HG03159 (cell line): ENCODE results near the gene PRODH.
"Not testable (repeated sequence)": the region's sequence is repeated elsewhere in the genome, so short reads cannot be mapped to it uniquely, and the experiment has no call there.

Experiments
- ATAC-seq: cut with Tn5 transposase; IDR thresholded peaks from one replicate; pipeline ENCODE4 v1.9.1; 2021; ENCODE audit warnings: mild to moderate bottlenecking, moderate library complexity; ENCODE audit not compliant: unreplicated experiment

Gene PRODH

GRCh38 chr22:18969158-18969942 lies 33.3 kb upstream of the PRODH start:
- not testable (repeated sequence) for ATAC-seq

DNA sequence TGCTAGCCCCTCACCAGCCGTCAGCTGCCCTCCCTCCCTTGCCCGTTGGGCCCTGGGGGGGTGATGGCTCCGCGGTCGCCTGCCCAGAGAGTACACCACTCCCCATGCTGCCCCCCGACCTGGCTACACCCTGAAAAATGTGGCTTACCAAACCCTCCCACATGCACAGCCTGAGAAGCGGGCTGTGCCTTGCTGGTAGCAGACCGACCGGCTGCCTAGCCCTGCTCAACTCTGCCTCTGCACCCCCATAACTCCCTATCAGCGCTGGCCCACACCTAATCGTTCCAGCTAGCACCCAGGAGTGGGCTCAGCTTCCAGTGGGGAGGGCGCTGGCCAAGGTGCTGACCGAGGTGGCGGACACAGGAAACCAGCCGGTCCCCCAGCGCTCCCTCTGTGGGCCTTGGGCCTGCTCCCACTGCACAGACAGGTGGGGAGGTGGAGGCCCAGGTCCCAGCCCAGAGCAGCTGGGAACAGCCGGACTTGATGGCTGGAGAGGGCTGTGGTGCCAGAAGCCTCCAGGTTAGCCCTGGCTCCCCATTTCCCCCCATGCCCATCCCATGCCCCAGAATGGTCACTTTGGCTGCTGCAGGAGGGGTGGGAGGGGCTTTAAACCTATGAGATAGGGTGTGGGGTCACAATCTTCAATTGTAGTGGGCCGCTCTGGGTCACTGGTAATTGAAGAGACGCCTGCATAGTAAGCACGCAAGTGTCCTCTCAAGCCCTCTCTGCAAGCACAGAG lies 32.1 kb upstream of the PRODH start:
- no peak for ATAC-seq

GRCh38 chr22:18967391-18968010 lies 31.4 kb upstream of the PRODH start:
- not testable (repeated sequence) for ATAC-seq

DNA sequence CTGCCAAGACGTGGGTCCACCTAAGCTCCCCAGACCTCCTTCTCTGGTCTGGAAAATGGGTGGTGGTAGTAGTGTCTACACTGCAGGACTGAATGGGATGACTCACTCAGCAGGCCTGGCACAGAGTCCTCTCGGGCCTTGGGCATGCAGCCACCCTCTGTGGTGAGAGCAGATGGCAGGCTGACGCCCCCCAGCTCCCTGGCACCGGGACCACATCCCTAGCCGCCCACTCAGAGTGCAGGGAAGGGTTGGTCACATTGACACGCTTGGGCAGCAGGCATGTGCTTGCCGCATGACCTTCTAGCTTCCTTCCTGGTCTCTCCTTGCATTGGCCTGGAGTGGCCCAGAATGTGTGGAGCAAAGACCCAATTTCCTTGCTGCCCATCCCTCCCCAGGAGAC lies 30.7 kb upstream of the PRODH start:
- no peak for ATAC-seq

GRCh38 chr22:18965526-18966421 lies 29.7 kb upstream of the PRODH start:
- ATAC-seq = no peak

GRCh38 chr22:18964501-18965265 lies 28.6 kb upstream of the PRODH start:
- ATAC-seq = not testable (repeated sequence)

DNA sequence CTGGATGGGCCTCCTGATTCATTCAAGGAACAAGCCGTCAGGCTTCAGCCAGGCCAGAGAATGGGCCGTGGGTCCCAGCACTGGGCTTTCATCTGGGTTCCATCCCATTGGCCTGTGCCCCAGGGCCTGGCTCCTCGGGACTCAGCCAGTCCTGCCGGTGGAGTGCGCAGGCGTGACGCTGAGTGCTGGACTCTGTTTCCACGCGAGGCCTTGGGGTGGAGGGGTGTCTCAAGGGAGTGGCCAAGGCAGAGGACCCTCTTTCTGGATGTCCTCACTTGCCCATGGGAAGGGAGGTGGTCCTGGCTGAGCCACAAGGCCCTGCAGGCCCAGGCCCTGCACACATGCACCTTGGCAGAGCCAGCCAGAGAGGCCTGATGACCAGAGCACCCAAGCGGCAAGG lies 28.0 kb upstream of the PRODH start:
- not testable (repeated sequence) for ATAC-seq

GRCh38 chr22:18962308-18962635 lies 26.2 kb upstream of the PRODH start:
- ATAC-seq = no peak

GRCh38 chr22:18961632-18962307 lies 25.7 kb upstream of the PRODH start:
- ATAC-seq = not testable (repeated sequence)

- not testable (repeated sequence) for ATAC-seq
Measured at GRCh38 chr22:18961201-18961600, 25.1 kb upstream of the PRODH start.

- ATAC-seq = not testable (repeated sequence)
Measured at GRCh38 chr22:18960166-18960820, 24.2 kb upstream of the PRODH start.

DNA sequence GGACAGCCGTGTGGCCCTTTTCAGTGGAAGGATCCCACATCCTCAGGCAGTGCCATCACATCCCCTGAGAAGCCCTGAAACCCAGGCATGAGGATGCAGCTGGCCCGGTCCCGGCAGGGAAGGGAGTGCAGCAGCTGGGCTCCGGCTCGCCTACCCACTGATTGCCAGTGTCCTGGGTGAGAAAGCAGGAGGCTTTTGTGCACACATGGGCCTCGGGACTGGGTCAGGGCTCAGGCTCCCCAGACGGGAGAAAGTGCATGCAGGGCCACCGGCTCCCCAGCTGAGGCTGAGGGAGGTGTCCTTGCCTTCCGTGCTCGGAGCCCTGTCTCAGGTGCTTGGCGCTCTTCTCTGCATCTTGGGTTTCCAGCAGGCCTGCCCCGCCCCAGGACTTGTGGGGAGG lies 23.6 kb upstream of the PRODH start:
- ATAC-seq = not testable (repeated sequence)

DNA sequence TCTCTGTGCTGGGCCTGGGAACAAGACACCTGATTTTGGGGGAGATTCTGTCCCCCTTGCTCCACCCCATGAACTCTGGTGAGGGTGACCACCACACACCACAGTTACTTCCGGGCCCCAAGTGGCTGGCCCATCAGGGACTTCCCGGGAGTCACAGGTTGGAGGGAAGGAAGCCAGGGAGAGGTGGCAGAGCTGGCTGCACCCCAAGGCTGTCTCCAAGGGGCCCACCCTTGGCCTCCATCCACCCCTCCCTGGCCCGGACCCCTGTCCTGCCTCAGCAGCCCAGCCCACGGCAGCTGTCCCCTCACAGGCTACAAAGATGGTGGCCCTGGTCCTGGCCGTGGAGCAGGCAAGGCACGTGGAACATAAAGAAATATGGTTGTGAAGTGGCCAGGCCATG lies 23.2 kb upstream of the PRODH start:
- not testable (repeated sequence) for ATAC-seq

- not testable (repeated sequence) for ATAC-seq
Measured at GRCh38 chr22:18958738-18959137, 22.6 kb upstream of the PRODH start.

- ATAC-seq = not testable (repeated sequence)
Measured at GRCh38 chr22:18958321-18958705, 22.2 kb upstream of the PRODH start.

- ATAC-seq = not testable (repeated sequence)
Measured at GRCh38 chr22:18957621-18958320, 21.7 kb upstream of the PRODH start.

DNA sequence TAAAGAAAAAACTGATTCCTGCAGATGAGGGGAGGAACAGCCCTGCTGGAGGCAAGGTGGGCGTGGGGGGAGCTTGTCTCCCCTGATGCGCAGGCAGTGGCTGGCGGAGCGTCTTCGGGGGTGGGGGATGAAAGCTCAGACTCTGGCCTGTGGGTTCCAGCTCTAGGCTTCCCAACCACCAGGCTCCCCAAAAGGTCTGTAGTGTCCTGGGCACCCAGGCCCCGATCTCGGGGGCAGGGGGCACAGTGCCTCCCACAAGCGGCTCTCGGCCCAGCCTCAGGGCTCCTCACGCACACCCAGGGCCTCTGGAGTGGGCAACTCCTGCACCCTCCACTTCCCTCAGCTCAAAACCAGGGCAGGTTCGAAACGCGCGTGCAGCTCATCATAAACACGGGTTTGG lies 20.9 kb upstream of the PRODH start:
- ATAC-seq = not testable (repeated sequence)

DNA sequence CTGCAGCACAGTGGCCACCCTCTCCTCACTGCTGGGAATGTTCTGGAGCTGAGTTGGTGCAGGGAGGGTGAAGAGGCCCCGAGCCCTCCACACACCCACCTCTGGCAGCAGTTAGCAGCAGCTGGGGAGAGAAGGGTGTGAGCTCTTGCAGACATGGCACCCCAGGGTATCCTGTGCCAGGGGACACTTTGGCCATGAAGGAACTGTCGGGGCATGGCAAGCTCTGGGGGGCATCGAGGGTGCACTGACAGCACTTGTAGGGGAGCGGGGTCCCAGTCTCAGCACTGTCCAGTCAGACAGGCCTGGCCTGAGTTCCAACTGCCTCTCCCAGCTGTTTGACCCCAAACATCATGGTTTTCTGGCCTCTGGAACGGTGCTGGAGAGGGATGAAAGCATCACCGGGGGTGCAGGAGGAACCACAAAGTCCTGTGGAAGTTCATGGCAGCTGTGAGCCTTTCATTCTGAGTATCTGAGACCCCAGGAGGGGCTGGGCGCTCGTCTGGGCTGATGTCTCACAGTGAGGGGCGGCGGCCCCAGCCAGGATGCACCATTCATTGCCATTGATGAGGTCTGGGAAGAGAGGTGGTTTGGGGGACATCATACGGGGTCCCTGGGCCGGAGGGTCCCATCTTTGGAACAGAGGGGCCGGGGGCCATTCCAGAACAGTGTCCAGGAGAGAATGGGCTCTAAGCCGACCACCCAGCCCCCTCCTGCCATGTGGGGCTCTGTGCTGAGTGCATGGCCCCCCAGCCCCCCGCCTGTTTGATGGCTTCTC lies 20.2 kb upstream of the PRODH start:
- ATAC-seq = not testable (repeated sequence)
